ENCODE measurements around the gene UBE2L3. TPM values are rescaled to one million over a fixed set of nuclear protein-coding genes. Genes with fewer than 3 reads are reported as not detected.
"Not testable (repeated sequence)": the region's sequence is repeated elsewhere in the genome, so short reads cannot be mapped to it uniquely, and the experiment has no call there.

Gene UBE2L3
- total and polyA plus RNA-seq, 8 donors, result 43.3 to 55.7 (median 48.1) TPM

GRCh38 chr22:21641789-21642583 lies 74.5 kb downstream of the UBE2L3 start, which contains the start of gene SDF2L1:
SDF2L1 (plus strand) TSS chr22:21642302; CDS start chr22:21642337, 35 bp downstream.
- Histone ChIP-seq H3K9me3 (no peaks in the 10 kb centered on the region), H3K4me3 (peak within 1 kb of the TSS; percentile 69 to 83), H3K27me3 (no peaks in the 10 kb centered on the region), H3K36me3 (peaks cover 0 to 34% of the 10 kb centered on the region in 2 donors), H3K4me1 (peaks cover 7 to 36% of the 10 kb centered on the region in 2 donors), H3K27ac (peak within 1 kb of the TSS in 1 of 2 donors; percentile 81)
- peak; percentile 96 to 99 (median 98) for DNase-seq
- no peak for TF ChIP-seq CTCF (IDR thresholded peaks at IDR 0.05)
- intact Hi-C loops (cut with DNase I), result no loop called here
- ATAC-seq, result peak; percentile 97

GRCh38 chr22:21642584-21643448 lies 75.3 kb downstream of the UBE2L3 start:
- intact Hi-C loops (cut with DNase I), result no loop called here
- H3K4me3 ChIP-seq, result peak overlapping the region; percentile 69 to 83
- H3K36me3 ChIP-seq, result peaks cover 0 to 42% of the 10 kb centered on the region in 2 donors
- peak in 1 of 4 donors; percentile 87 for DNase-seq
- H3K27ac ChIP-seq, result peak overlapping the region in 1 of 2 donors; percentile 81
- peaks cover 7 to 39% of the 10 kb centered on the region in 2 donors for H3K4me1 ChIP-seq
- H3K27me3 ChIP-seq, result no peaks in the 10 kb centered on the region
- peak; percentile 20 for ATAC-seq
- no peaks in the 10 kb centered on the region for H3K9me3 ChIP-seq
- TF ChIP-seq CTCF (IDR thresholded peaks at IDR 0.05), result peak; percentile 51 to 54

GRCh38 chr22:21643533-21644357 lies 76.2 kb downstream of the UBE2L3 start:
- ATAC-seq (no peak), DNase-seq (no peak)
- peak overlapping the region in 1 of 2 donors; percentile 83 for H3K4me3 ChIP-seq
- peaks cover 7 to 39% of the 10 kb centered on the region in 2 donors for H3K4me1 ChIP-seq
- H3K9me3 ChIP-seq, result no peaks in the 10 kb centered on the region
- H3K27me3 ChIP-seq, result no peaks in the 10 kb centered on the region
- H3K27ac ChIP-seq, result no peak overlapping the region
- H3K36me3 ChIP-seq, result peaks cover 0 to 48% of the 10 kb centered on the region in 2 donors
- intact Hi-C loops (cut with DNase I), result no loop called here
- TF ChIP-seq CTCF (IDR thresholded peaks at IDR 0.05), result no peak

- DNase-seq; H3K27ac ChIP-seq; intact Hi-C loops (cut with DNase I); H3K4me3 ChIP-seq; ATAC-seq; H3K27me3 ChIP-seq; H3K9me3 ChIP-seq: not testable (repeated sequence)
- Histone ChIP-seq H3K36me3 (peaks cover 0 to 60% of the 10 kb centered on the region in 2 donors), H3K4me1 (peaks cover 7 to 39% of the 10 kb centered on the region in 2 donors)
Measured at GRCh38 chr22:21645513-21645912, 78.0 kb downstream of the UBE2L3 start.
